Karpas-422 (cell line): Measurements from ENCODE around the gene MET. TPM values are rescaled to one million over a fixed set of nuclear protein-coding genes. Genes with fewer than 3 reads are reported as not detected.

Experiments used
- DNase-seq: peaks from one replicate; pipeline ENCODE4 v3.0.0-alpha.2; 2015
- H2AFZ ChIP-seq: fragments of 200-600 bp; sonication (generic); 2 replicates; pipeline ENCODE4 v1.6.1; 2014; ENCODE audit warnings: antibody characterized with exemption, low read length, mixed read lengths
- H3K27ac ChIP-seq: fragments of 200-600 bp; sonication (generic); 2 replicates; pipeline ENCODE4 v1.5.1; 2014; ENCODE audit warnings: mild to moderate bottlenecking, low read length, moderate library complexity
- H3K27me3 ChIP-seq: fragments of 200-600 bp; sonication (generic); 2 replicates; pipeline ENCODE4 v1.6.1; 2014; ENCODE audit warnings: low read length, mixed read lengths
- H3K36me3 ChIP-seq: fragments of 200-600 bp; sonication (generic); 2 replicates; pipeline ENCODE4 v1.6.1; 2014; ENCODE audit warnings: low read length, mixed read lengths; ENCODE audit not compliant: insufficient read depth
- H3K4me1 ChIP-seq: fragments of 200-600 bp; sonication (generic); 2 replicates; pipeline ENCODE4 v1.6.1; 2014; ENCODE audit warnings: mild to moderate bottlenecking, low read length, mixed read lengths
- H3K4me2 ChIP-seq: fragments of 200-600 bp; sonication (generic); 2 replicates; pipeline ENCODE4 v1.6.1; 2014; ENCODE audit warnings: low read length, low read depth, mild to moderate bottlenecking; ENCODE audit not compliant: poor library complexity, severe bottlenecking
- H3K4me3 ChIP-seq: fragments of 200-600 bp; sonication (generic); 2 replicates; pipeline ENCODE4 v1.5.1; 2014; ENCODE audit warnings: mild to moderate bottlenecking, antibody characterized with exemption, low read length, mixed read lengths
- H3K79me2 ChIP-seq: fragments of 200-600 bp; sonication (generic); 2 replicates; pipeline ENCODE4 v1.6.1; 2014; ENCODE audit warnings: mild to moderate bottlenecking, low read length, mixed read lengths
- H3K9ac ChIP-seq: fragments of 200-600 bp; sonication (generic); 2 replicates; pipeline ENCODE4 v1.6.0; 2014; ENCODE audit warnings: low read length
- H3K9me2 ChIP-seq: fragments of 200-600 bp; sonication (generic), shearing (Covaris generic); replicated peaks from 2 replicates; pipeline ENCODE4 v1.6.0; 2014; ENCODE audit warnings: mild to moderate bottlenecking, low read length, moderate library complexity; ENCODE audit not compliant: insufficient read depth
- H3K9me3 ChIP-seq: fragments of 300-700, 200-600 bp; sonication (generic); 2 replicates; pipeline ENCODE4 v1.6.1; 2014; ENCODE audit warnings: low read length, mixed read lengths
- H4K20me1 ChIP-seq: fragments of 200-600 bp; sonication (generic); 2 replicates; pipeline ENCODE4 v1.6.1; 2014; ENCODE audit warnings: mild to moderate bottlenecking, antibody characterized with exemption, low read length, low read depth; ENCODE audit not compliant: insufficient read depth
- total RNA-seq: library from RNA; depleted of rRNA; stranded (reverse); fragments of >200 nt; shearing (Covaris generic); gene quantifications from 2 replicates; pipeline ENCODE4 v1.2.3, GENCODE V29; 2014; ENCODE audit warnings: low replicate concordance

Gene MET
- total RNA-seq, 1 experiment from 2014 or later: 158 TPM

- H3K27me3 ChIP-seq: no peaks in the 10 kb centered on the region
- H3K79me2 ChIP-seq: peaks cover 41% of the 10 kb centered on the region
- no peaks in the 10 kb centered on the region for H3K9me2 ChIP-seq
- no peaks in the 10 kb centered on the region; the same call in 1 of the 2 replicates for H3K36me3 ChIP-seq
- no peak for DNase-seq
- H2AFZ ChIP-seq: no peak overlapping the region
- no peaks in the 10 kb centered on the region for H4K20me1 ChIP-seq
- H3K9ac ChIP-seq: no peak overlapping the region
- H3K27ac ChIP-seq: no peak overlapping the region
- no peak overlapping the region for H3K4me3 ChIP-seq
- peaks cover 26% of the 10 kb centered on the region for H3K4me1 ChIP-seq
- peak overlapping the region; percentile 85 for H3K4me2 ChIP-seq
- H3K9me3 ChIP-seq: no peaks in the 10 kb centered on the region
These were observed 1.5 kb upstream of the MET start for GRCh38 chr7:116670409-116671015.

DNA sequence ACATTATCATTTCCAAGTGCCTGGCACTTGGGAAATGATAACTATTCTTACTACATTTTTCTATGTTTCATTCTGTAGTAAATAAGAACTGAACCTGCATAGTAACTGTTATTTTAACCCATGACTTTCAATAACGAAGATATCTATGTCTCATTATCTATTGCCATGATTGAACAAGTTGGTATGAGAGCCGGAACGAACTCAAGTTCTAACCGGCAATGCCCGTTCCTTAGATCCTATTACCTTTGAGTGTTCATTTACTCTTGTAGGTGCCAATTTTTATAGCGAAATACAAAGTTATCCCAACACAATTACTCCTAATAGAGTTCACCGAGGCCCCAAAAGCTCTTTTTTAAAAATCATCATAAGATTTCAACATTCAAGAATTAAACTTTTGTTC lies 885 bp upstream of the MET start:
- Histone ChIP-seq H4K20me1 (no peaks in the 10 kb centered on the region), H3K4me2 (peak overlapping the region; percentile 85), H3K79me2 (peaks cover 47% of the 10 kb centered on the region), H3K36me3 (peaks cover 4% of the 10 kb centered on the region; the same call in 1 of the 2 replicates), H3K4me1 (peaks cover 32% of the 10 kb centered on the region), H3K27ac (peak overlapping the region; percentile 92), H3K27me3 (no peaks in the 10 kb centered on the region), H2AFZ (peak overlapping the region; percentile 94), H3K4me3 (peak overlapping the region; percentile 70), H3K9me2 (no peaks in the 10 kb centered on the region), H3K9me3 (no peaks in the 10 kb centered on the region), H3K9ac (peak overlapping the region; percentile 97)
- no peak for DNase-seq

GRCh38 chr7:116672596-116673456 lies 830 bp downstream of the MET start:
- Histone ChIP-seq H3K27ac (peak overlapping the region; percentile 92), H3K27me3 (no peaks in the 10 kb centered on the region), H3K79me2 (peaks cover 64% of the 10 kb centered on the region), H3K9me3 (no peaks in the 10 kb centered on the region), H3K9ac (peak overlapping the region; percentile 97), H3K4me2 (peak overlapping the region; percentile 85), H3K4me1 (peaks cover 49% of the 10 kb centered on the region), H3K36me3 (peaks cover 4% of the 10 kb centered on the region; the same call in 1 of the 2 replicates), H2AFZ (no peak overlapping the region), H4K20me1 (peaks cover 5% of the 10 kb centered on the region), H3K4me3 (peak overlapping the region; percentile 70), H3K9me2 (no peaks in the 10 kb centered on the region)
- DNase-seq: peak; percentile 65

GRCh38 chr7:116673457-116673865 lies 1.5 kb downstream of the MET start:
- Histone ChIP-seq H3K4me3 (peak overlapping the region; percentile 70), H3K36me3 (peaks cover 4% of the 10 kb centered on the region; the same call in 1 of the 2 replicates), H4K20me1 (peaks cover 5% of the 10 kb centered on the region), H2AFZ (no peak overlapping the region), H3K27me3 (no peaks in the 10 kb centered on the region), H3K9me2 (no peaks in the 10 kb centered on the region), H3K9ac (peak overlapping the region; percentile 97), H3K27ac (peak overlapping the region; percentile 92), H3K79me2 (peaks cover 70% of the 10 kb centered on the region), H3K9me3 (no peaks in the 10 kb centered on the region), H3K4me1 (peaks cover 56% of the 10 kb centered on the region), H3K4me2 (peak overlapping the region; percentile 85)
- DNase-seq: peak; percentile 72

DNA sequence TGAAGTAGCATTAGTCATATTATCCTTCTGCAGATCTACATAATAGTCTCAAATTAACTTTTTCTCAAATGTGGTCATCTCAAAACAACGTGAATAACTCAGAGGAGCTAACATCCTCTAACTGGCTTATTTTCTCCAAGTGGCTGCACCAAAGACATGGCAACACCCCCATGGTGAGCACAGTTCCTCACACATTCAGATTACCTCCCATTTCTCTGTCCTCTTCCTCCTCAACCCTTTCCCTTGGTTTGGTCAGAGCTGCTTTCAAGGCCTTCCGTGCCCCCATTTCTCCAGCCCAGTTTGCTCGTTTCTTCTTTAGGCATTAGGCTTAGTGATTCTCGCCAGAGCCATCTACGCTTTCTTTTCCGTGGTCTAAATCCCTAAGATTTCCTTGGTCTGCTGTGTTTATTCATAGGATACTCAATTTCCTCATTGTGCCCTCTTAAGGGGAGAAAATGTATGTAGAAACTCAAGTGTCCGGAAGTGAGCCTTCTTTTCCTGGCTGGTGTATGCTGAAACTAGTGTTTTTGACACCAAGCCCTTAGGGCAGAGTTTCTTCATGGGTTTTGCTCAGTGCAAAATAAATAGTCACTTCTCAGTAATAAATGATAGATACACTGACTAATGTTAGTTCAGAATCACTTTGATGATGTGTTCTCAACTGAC lies 2.6 kb downstream of the MET start:
- no peaks in the 10 kb centered on the region for H3K27me3 ChIP-seq
- peak overlapping the region; percentile 70 for H3K4me3 ChIP-seq
- H3K9me2 ChIP-seq: no peaks in the 10 kb centered on the region
- peaks cover 82% of the 10 kb centered on the region for H3K79me2 ChIP-seq
- H3K4me2 ChIP-seq: peak overlapping the region; percentile 85
- H3K9me3 ChIP-seq: no peaks in the 10 kb centered on the region
- DNase-seq: peak; percentile 68
- no peak overlapping the region for H2AFZ ChIP-seq
- H4K20me1 ChIP-seq: peaks cover 5% of the 10 kb centered on the region
- H3K9ac ChIP-seq: peak overlapping the region; percentile 97
- peaks cover 4% of the 10 kb centered on the region; the same call in 1 of the 2 replicates for H3K36me3 ChIP-seq
- H3K4me1 ChIP-seq: peaks cover 67% of the 10 kb centered on the region
- peak overlapping the region; percentile 92 for H3K27ac ChIP-seq

- Histone ChIP-seq H3K27ac (peak overlapping the region; percentile 92), H3K4me1 (peaks cover 73% of the 10 kb centered on the region), H3K9me3 (no peaks in the 10 kb centered on the region), H3K27me3 (no peaks in the 10 kb centered on the region), H3K4me3 (peak overlapping the region; percentile 70), H4K20me1 (peaks cover 5% of the 10 kb centered on the region), H3K9me2 (no peaks in the 10 kb centered on the region), H3K9ac (peak overlapping the region; percentile 45), H3K36me3 (peaks cover 4% of the 10 kb centered on the region; the same call in 1 of the 2 replicates), H3K79me2 (peaks cover 95% of the 10 kb centered on the region), H2AFZ (no peak overlapping the region), H3K4me2 (peak overlapping the region; percentile 85)
- DNase-seq: peak; percentile 38
These were observed 3.9 kb downstream of the MET start for GRCh38 chr7:116675812-116676355.

DNA sequence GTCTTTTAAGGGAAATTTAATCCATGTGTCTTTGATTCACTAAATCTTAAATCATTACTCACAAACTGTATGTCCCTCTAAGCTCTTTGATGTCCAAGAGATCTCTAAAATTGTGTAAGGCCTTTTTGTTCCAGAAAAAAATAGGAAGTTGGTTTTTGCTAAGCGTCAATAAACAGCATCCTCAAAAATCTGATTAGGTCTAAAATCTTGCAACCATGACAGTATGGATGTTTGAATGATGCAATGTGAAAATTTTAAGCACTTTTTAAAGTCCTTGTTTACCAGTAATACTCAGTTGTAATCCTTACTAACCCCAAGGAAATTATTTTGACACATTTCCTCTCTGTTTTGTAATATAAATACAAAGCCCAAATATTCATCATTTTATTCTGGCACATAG lies 6.8 kb downstream of the MET start:
- H3K4me3 ChIP-seq: no peak overlapping the region
- no peak overlapping the region for H2AFZ ChIP-seq
- peaks cover 5% of the 10 kb centered on the region for H4K20me1 ChIP-seq
- peak overlapping the region; percentile 85 for H3K4me2 ChIP-seq
- H3K9me2 ChIP-seq: no peaks in the 10 kb centered on the region
- no peak for DNase-seq
- peaks cover 11% of the 10 kb centered on the region; the same call in 1 of the 2 replicates for H3K36me3 ChIP-seq
- H3K79me2 ChIP-seq: peaks cover 100% of the 10 kb centered on the region
- no peaks in the 10 kb centered on the region for H3K27me3 ChIP-seq
- peak overlapping the region; percentile 92 for H3K27ac ChIP-seq
- no peak overlapping the region; the same call in 1 of the 2 replicates for H3K9ac ChIP-seq
- H3K9me3 ChIP-seq: no peaks in the 10 kb centered on the region
- peaks cover 90% of the 10 kb centered on the region for H3K4me1 ChIP-seq
